IMR-90 (cell line): ENCODE data around the gene ENPP6. TPM values are rescaled to one million over a fixed set of nuclear protein-coding genes. Genes with fewer than 3 reads are reported as not detected.

Experiments
- ATAC-seq: fragments of 200-7000 bp; cut with Tn5 transposase; 2 replicates; pipeline ENCODE4 v1.9.1; 2020; ENCODE audit warnings: low read depth, mild to moderate bottlenecking, moderate library complexity
- BruUV-seq: library from RNA; stranded (reverse); fragments of 400-500 nt; replicated peaks from 2 replicates; lab custom pipeline; 2021; lab: Mats Ljungman, UMichigan
- CTCF ChIA-PET: fragments of 300-600 bp; formaldehyde crosslinking; extraction: SDS; loops from one replicate; lab custom pipeline; 2021; ENCODE audit warnings: antibody characterized with exemption; lab: Yijun Ruan, JAX
- POLR2A ChIA-PET: fragments of 300-600 bp; sonication (Branson Sonifier 250); formaldehyde crosslinking; loops from one replicate; lab custom pipeline; 2022; ENCODE audit warnings: antibody characterized with exemption; ENCODE audit not compliant: unreplicated experiment; lab: Charles Lee
- DNase-seq: peaks from one replicate; pipeline ENCODE4 v3.0.0; 2013
- H2AFZ ChIP-seq: replicated peaks from 2 replicates; pipeline ENCODE3; 2013; ENCODE audit warnings: low read length, mild to moderate bottlenecking; ENCODE audit not compliant: poor library complexity
- H2AK5ac ChIP-seq: 2 replicates; pipeline ENCODE4 v1.6.1; 2013; ENCODE audit warnings: low read depth, low read length, inconsistent platforms
- H2AK9ac ChIP-seq: replicated peaks from 2 replicates; pipeline ENCODE3; 2013; ENCODE audit warnings: mild to moderate bottlenecking, low read depth, low read length, moderate library complexity; ENCODE audit not compliant: poor library complexity
- H2BK120ac ChIP-seq: 2 replicates; pipeline ENCODE4 v1.6.1; 2013; ENCODE audit warnings: low read depth, low read length, inconsistent platforms
- H2BK15ac ChIP-seq: 3 replicates; pipeline ENCODE4 v1.6.1; 2013; ENCODE audit warnings: low read depth, low read length, inconsistent platforms
- H2BK20ac ChIP-seq: 2 replicates; pipeline ENCODE4 v1.6.1; 2013; ENCODE audit warnings: low read depth, mild to moderate bottlenecking, inconsistent platforms, low read length, moderate library complexity
- H2BK5ac ChIP-seq: 2 replicates; pipeline ENCODE4 v1.6.1; 2013; ENCODE audit warnings: mild to moderate bottlenecking, low read depth, low read length, inconsistent platforms; ENCODE audit not compliant: poor library complexity, severe bottlenecking
- H3K14ac ChIP-seq: replicated peaks from 2 replicates; pipeline ENCODE4 v1.6.1; 2013; ENCODE audit warnings: low read depth, low read length, inconsistent platforms
- H3K18ac ChIP-seq: 2 replicates; pipeline ENCODE4 v1.6.1; 2013; ENCODE audit warnings: low read depth, low read length, control low read depth
- H3K23ac ChIP-seq: 2 replicates; pipeline ENCODE4 v1.6.1; 2013; ENCODE audit warnings: low read depth, low read length, inconsistent platforms
- H3K27ac ChIP-seq: 2 replicates; pipeline ENCODE4 v1.5.1; 2013; ENCODE audit warnings: mild to moderate bottlenecking, control low read depth, low read length; ENCODE audit not compliant: insufficient read depth
- H3K27me3 ChIP-seq: 2 replicates; pipeline ENCODE4 v1.6.1; 2013; ENCODE audit warnings: low read length; ENCODE audit not compliant: control insufficient read depth, insufficient read depth
- H3K36me3 ChIP-seq: 2 replicates; pipeline ENCODE4 v1.6.1; 2013; ENCODE audit warnings: low read length, mixed read lengths; ENCODE audit not compliant: control insufficient read depth, insufficient read depth
- H3K4ac ChIP-seq: 2 replicates; pipeline ENCODE4 v1.6.1; 2013; ENCODE audit warnings: low read depth, low read length, inconsistent platforms
- H3K4me1 ChIP-seq: 2 replicates; pipeline ENCODE4 v1.6.1; 2013; ENCODE audit warnings: low read length, mixed read lengths; ENCODE audit not compliant: control insufficient read depth, insufficient read depth
- H3K4me2 ChIP-seq: 2 replicates; pipeline ENCODE4 v1.6.1; 2013; ENCODE audit warnings: low read depth, mild to moderate bottlenecking, control low read depth, low read length, moderate library complexity
- H3K4me3 ChIP-seq: 2 replicates; pipeline ENCODE4 v1.5.1; 2013; ENCODE audit warnings: low read depth, mild to moderate bottlenecking, control low read depth, low read length, moderate library complexity; ENCODE audit not compliant: insufficient read depth
- H3K56ac ChIP-seq: 2 replicates; pipeline ENCODE4 v1.6.1; 2013; ENCODE audit warnings: low read length, inconsistent platforms; ENCODE audit not compliant: insufficient read depth; ENCODE audit errors: extremely low read depth
- H3K79me1 ChIP-seq, 2 experiments: 2 replicates each; pipeline ENCODE4 v1.6.1; 2013; ENCODE audit warnings: low read length in 2 of 2, inconsistent platforms in 1 of 2, low read depth in 1 of 2
- H3K9ac ChIP-seq: 2 replicates; pipeline ENCODE4 v1.6.1; 2013; ENCODE audit warnings: low read depth, low read length, control low read depth
- H3K9me1 ChIP-seq: 2 replicates; pipeline ENCODE4 v1.6.1; 2013; ENCODE audit warnings: low read length, inconsistent platforms; ENCODE audit not compliant: insufficient read depth
- H3K9me3 ChIP-seq: 2 replicates; pipeline ENCODE4 v1.6.1; 2013; ENCODE audit warnings: low read length; ENCODE audit not compliant: control insufficient read depth, insufficient read depth
- H4K20me1 ChIP-seq: 2 replicates; pipeline ENCODE4 v1.6.1; 2013; ENCODE audit warnings: low read length, inconsistent platforms; ENCODE audit not compliant: insufficient read depth
- H4K5ac ChIP-seq: 2 replicates; pipeline ENCODE4 v1.6.1; 2013; ENCODE audit warnings: mild to moderate bottlenecking, low read depth, low read length, control low read depth
- H4K8ac ChIP-seq, 2 experiments: 2 replicates each; pipeline ENCODE4 v1.6.1; 2013; ENCODE audit warnings: low read depth in 2 of 2, low read length in 2 of 2, control low read depth in 1 of 2, inconsistent platforms in 1 of 2
- H4K91ac ChIP-seq: 2 replicates; pipeline ENCODE4 v1.6.1; 2013; ENCODE audit warnings: low read depth, low read length, inconsistent platforms; ENCODE audit not compliant: insufficient read depth
- BHLHE40 ChIP-seq: fragments of 150-350 bp; IDR thresholded peaks from 2 replicates; pipeline ENCODE4 v1.6.1; 2016; ENCODE audit warnings: mild to moderate bottlenecking, low read depth, low read length
- CEBPB ChIP-seq: IDR thresholded peaks from 2 replicates; pipeline ENCODE4 v1.6.1; 2012; ENCODE audit warnings: low read depth, low read length, improper control_type of control experiment
- CHD1 ChIP-seq: IDR thresholded peaks from 2 replicates; pipeline ENCODE4 v1.6.1; 2012; ENCODE audit warnings: low read depth, low read length, improper control_type of control experiment
- FOS ChIP-seq: fragments of 150-350 bp; IDR thresholded peaks from 2 replicates; pipeline ENCODE4 v1.6.1; 2016; ENCODE audit warnings: low read depth, low read length
- MAFK ChIP-seq: IDR thresholded peaks from 2 replicates; pipeline ENCODE4 v1.6.1; 2012; ENCODE audit warnings: low read depth, low read length, improper control_type of control experiment
- MAZ ChIP-seq: IDR thresholded peaks from 2 replicates; pipeline ENCODE4 v1.6.1; 2012; ENCODE audit warnings: low read depth, mild to moderate bottlenecking, low read length, improper control_type of control experiment, moderate library complexity, borderline replicate concordance
- MXI1 ChIP-seq: IDR thresholded peaks from 2 replicates; pipeline ENCODE4 v1.6.1; 2012; ENCODE audit warnings: low read depth, mild to moderate bottlenecking, low read length, moderate library complexity, borderline replicate concordance
- NFE2L2 ChIP-seq: fragments of 150-350 bp; IDR thresholded peaks from 2 replicates; pipeline ENCODE4 v1.6.1; 2016; ENCODE audit warnings: low read depth, mild to moderate bottlenecking, low read length
- POLR2A ChIP-seq: IDR thresholded peaks from 2 replicates; pipeline ENCODE4 v1.6.1; 2012; ENCODE audit warnings: mild to moderate bottlenecking, low read depth, low read length
- RAD21 ChIP-seq: IDR thresholded peaks from 2 replicates; pipeline ENCODE4 v1.6.1; 2012; ENCODE audit warnings: low read length, improper control_type of control experiment
- RCOR1 ChIP-seq: IDR thresholded peaks from 2 replicates; pipeline ENCODE4 v1.6.1; 2012; ENCODE audit warnings: mild to moderate bottlenecking, low read length, improper control_type of control experiment; ENCODE audit not compliant: insufficient replicate concordance
- RFX5 ChIP-seq: IDR thresholded peaks from 2 replicates; pipeline ENCODE4 v1.8.0; 2012; ENCODE audit warnings: low read depth, mild to moderate bottlenecking, low read length, moderate library complexity
- WGBS, 2 experiments: methylation state at CpG; one replicate each; pipeline versions ENCODE4 v1.1.5 to v1.1.7; 2013; ENCODE audit warnings: missing lambda C conversion rate in 2 of 2; ENCODE audit not compliant: insufficient read length in 1 of 2; ENCODE audit errors: extremely low coverage in 2 of 2; 5-methylcytosine and 5-hydroxymethylcytosine counted together
- dilution Hi-C: fragments of 300-500 bp; cut with HindIII; formaldehyde crosslinking; loops from one replicate; pipeline ENCODE4 v1.14.3; 2018; ENCODE audit warnings: low sequenced_read_pairs; ENCODE audit not compliant: unreplicated experiment
- in situ Hi-C: fragments of 300-500 bp; cut with MboI; formaldehyde crosslinking; loops from 3 replicates; pipeline ENCODE4 v1.14.3; 2019; ENCODE audit warnings: low sequenced_read_pairs, inconsistent platforms, mixed read lengths
- intact Hi-C: fragments of 100-400 bp; cut with micrococcal nuclease; formaldehyde crosslinking; loops from 2 replicates; pipeline ENCODE4 v1.10.0; 2022
- polyA plus RNA-seq, 3 experiments: library from polyadenylated mRNA; depleted of rRNA; stranded (reverse); fragments of >200 nt; gene quantifications; 2 replicates each; pipeline ENCODE4 v1.2.3, GENCODE V29; 2012; ENCODE audit warnings: low replicate concordance in 1 of 3
- total RNA-seq: library from RNA; depleted of rRNA; stranded (reverse); fragments of >200 nt; gene quantifications from 2 replicates; pipeline ENCODE4 v1.2.3, GENCODE V29; 2012
- TF ChIP-seq, protein P1 (sequence below): conservative IDR thresholded peaks from 2 replicates; pipeline ENCODE4 v1.5.1; 2012; ENCODE audit warnings: mild to moderate bottlenecking, low read depth, low read length, improper control_type of control experiment
- TF ChIP-seq, protein P2 (sequence below): fragments of 150-350 bp; IDR thresholded peaks from 2 replicates; pipeline ENCODE4 v1.6.1; 2016; ENCODE audit warnings: low read depth, mild to moderate bottlenecking, low read length, moderate library complexity, borderline replicate concordance
- TF ChIP-seq, protein P3 (sequence below): fragments of 150-350 bp; IDR thresholded peaks from 2 replicates; pipeline ENCODE4 v1.6.1; 2017; ENCODE audit warnings: mild to moderate bottlenecking, antibody characterized with exemption, low read length, low read depth

ENPP6 gene
- total and polyA plus RNA-seq, 2 of the 4 experiments (the other 2 are of a cell fraction), result not detected

DNA sequence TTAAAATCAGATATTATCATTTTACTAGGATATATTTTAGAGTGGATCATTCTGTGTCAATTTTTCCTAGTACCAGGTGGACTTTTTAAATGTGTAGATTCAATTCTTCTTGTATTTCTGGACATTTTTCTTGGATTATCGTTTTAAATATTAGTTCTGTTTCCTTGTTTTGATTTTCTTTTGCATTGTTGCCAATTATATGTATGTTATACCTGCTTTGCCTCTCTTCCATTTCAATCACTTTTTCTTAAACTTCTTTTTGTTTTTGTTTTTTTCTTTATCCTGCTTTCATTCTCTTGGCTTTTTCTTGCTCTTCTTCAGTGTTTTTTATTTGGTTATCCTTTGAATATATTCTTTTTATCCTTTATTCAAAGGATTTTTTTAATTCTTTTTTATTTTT lies 171.5 kb downstream of the ENPP6 start:
- H2AK5ac ChIP-seq, result no peak overlapping the region
- H3K4me1 ChIP-seq, result peaks cover 3% of the 10 kb centered on the region; the same call in 1 of the 2 replicates
- H2BK120ac ChIP-seq, result no peak overlapping the region
- H3K4me3 ChIP-seq, result no peak overlapping the region
- no peak overlapping the region for H3K27ac ChIP-seq
- H3K36me3 ChIP-seq, result no peaks in the 10 kb centered on the region
- no peak overlapping the region for H2AFZ ChIP-seq
- no peak for TF ChIP-seq BHLHE40
- TF ChIP-seq, protein P1, sequence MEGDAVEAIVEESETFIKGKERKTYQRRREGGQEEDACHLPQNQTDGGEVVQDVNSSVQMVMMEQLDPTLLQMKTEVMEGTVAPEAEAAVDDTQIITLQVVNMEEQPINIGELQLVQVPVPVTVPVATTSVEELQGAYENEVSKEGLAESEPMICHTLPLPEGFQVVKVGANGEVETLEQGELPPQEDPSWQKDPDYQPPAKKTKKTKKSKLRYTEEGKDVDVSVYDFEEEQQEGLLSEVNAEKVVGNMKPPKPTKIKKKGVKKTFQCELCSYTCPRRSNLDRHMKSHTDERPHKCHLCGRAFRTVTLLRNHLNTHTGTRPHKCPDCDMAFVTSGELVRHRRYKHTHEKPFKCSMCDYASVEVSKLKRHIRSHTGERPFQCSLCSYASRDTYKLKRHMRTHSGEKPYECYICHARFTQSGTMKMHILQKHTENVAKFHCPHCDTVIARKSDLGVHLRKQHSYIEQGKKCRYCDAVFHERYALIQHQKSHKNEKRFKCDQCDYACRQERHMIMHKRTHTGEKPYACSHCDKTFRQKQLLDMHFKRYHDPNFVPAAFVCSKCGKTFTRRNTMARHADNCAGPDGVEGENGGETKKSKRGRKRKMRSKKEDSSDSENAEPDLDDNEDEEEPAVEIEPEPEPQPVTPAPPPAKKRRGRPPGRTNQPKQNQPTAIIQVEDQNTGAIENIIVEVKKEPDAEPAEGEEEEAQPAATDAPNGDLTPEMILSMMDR, result no peak
- TF ChIP-seq CHD1, result no peak
- no peak for TF ChIP-seq FOS
- TF ChIP-seq, protein P2, sequence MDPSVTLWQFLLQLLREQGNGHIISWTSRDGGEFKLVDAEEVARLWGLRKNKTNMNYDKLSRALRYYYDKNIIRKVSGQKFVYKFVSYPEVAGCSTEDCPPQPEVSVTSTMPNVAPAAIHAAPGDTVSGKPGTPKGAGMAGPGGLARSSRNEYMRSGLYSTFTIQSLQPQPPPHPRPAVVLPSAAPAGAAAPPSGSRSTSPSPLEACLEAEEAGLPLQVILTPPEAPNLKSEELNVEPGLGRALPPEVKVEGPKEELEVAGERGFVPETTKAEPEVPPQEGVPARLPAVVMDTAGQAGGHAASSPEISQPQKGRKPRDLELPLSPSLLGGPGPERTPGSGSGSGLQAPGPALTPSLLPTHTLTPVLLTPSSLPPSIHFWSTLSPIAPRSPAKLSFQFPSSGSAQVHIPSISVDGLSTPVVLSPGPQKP, result no peak
- TF ChIP-seq MAZ, result no peak
- no peak for TF ChIP-seq MAFK
- TF ChIP-seq RCOR1, result no peak
- TF ChIP-seq CEBPB, result no peak
- TF ChIP-seq, protein P3, sequence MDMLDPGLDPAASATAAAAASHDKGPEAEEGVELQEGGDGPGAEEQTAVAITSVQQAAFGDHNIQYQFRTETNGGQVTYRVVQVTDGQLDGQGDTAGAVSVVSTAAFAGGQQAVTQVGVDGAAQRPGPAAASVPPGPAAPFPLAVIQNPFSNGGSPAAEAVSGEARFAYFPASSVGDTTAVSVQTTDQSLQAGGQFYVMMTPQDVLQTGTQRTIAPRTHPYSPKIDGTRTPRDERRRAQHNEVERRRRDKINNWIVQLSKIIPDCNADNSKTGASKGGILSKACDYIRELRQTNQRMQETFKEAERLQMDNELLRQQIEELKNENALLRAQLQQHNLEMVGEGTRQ, result no peak
- no peak for TF ChIP-seq NFE2L2
- TF ChIP-seq MXI1, result no peak
- TF ChIP-seq RAD21, result no peak
- no peak for TF ChIP-seq POLR2A
- no peak for TF ChIP-seq RFX5
- no TSS peak for BruUV-seq
- in situ Hi-C loops, result no loop called here
- ChIA-PET POLR2A (no interaction called here), CTCF (no interaction called here)
- H3K9me1 ChIP-seq, result no peaks in the 10 kb centered on the region
- ATAC-seq (no peak), DNase-seq (no peak)
- H3K79me1 ChIP-seq, result no peaks in the 10 kb centered on the region
- no peak overlapping the region for H2BK5ac ChIP-seq
- H4K91ac ChIP-seq, result no peak overlapping the region
- no peak overlapping the region for H2BK20ac ChIP-seq
- no peak overlapping the region for H3K14ac ChIP-seq
- no peaks in the 10 kb centered on the region for H4K20me1 ChIP-seq
- dilution Hi-C loops, result no loop called here
- no peak overlapping the region for H3K9ac ChIP-seq
- H4K5ac ChIP-seq, result no peak overlapping the region
- H3K23ac ChIP-seq, result no peak overlapping the region
- no peak overlapping the region for H2AK9ac ChIP-seq
- H3K9me3 ChIP-seq, result peaks cover 3% of the 10 kb centered on the region; the same call in 1 of the 2 replicates
- H3K18ac ChIP-seq, result no peak overlapping the region
- no CpG with 5 or more reads among the region's 1 CpG for WGBS, 2 experiments
- no peak overlapping the region for H3K4ac ChIP-seq
- intact Hi-C loops, result no loop called here
- H3K27me3 ChIP-seq, result no peaks in the 10 kb centered on the region
- H2BK15ac ChIP-seq, result no peak overlapping the region
- no peak overlapping the region for H3K56ac ChIP-seq
- H4K8ac ChIP-seq, result no peak overlapping the region
- no peak overlapping the region for H3K4me2 ChIP-seq
